K562 (cell line): Measurements from ENCODE around the gene POLE2. TPM values are rescaled to one million over a fixed set of nuclear protein-coding genes. Genes with fewer than 3 reads are reported as not detected.

Experiments used
- BDP1 ChIP-seq: IDR thresholded peaks from 3 replicates; pipeline ENCODE4 v1.6.1; 2011; ENCODE audit not compliant: insufficient read length, insufficient read depth
- BRD4 ChIP-seq: fragments of 200-600 bp; sonication (generic); IDR thresholded peaks from 2 replicates; pipeline ENCODE4 v1.6.1; 2017; ENCODE audit warnings: inconsistent platforms
- COPS2 ChIP-seq: fragments of 450-650 bp; conservative IDR thresholded peaks from 2 replicates; pipeline ENCODE4 v1.6.1; 2016; ENCODE audit warnings: mild to moderate bottlenecking, moderate library complexity
- E2F4 ChIP-seq: sonication (generic); formaldehyde crosslinking; IDR thresholded peaks from 2 replicates; pipeline ENCODE4 v1.8.0; 2022; ENCODE audit warnings: mild to moderate bottlenecking, low read depth, missing genetic modification reagents
- ELK1 ChIP-seq: sonication (generic); formaldehyde crosslinking; IDR thresholded peaks from 2 replicates; pipeline ENCODE4 v1.8.1; 2022; ENCODE audit warnings: missing genetic modification reagents
- FOXJ2 ChIP-seq: fragments of 200-800 bp; sonication (Bioruptor generic); IDR thresholded peaks from 2 replicates; pipeline ENCODE4 v1.6.1; 2016; ENCODE audit warnings: missing genetic modification characterization, missing compliant biosample characterization
- FOXJ3 ChIP-seq: sonication (generic); formaldehyde crosslinking; IDR thresholded peaks from 2 replicates; pipeline ENCODE4 v1.4.0; 2020; ENCODE audit warnings: mild to moderate bottlenecking, missing genetic modification reagents
- GATAD2A ChIP-seq: fragments of 450-650 bp; IDR thresholded peaks from 2 replicates; pipeline ENCODE4 v1.6.1; 2017
- KAT2B ChIP-seq: IDR thresholded peaks from one replicate; pipeline ENCODE4 v1.6.1; 2012; ENCODE audit warnings: low read depth, mild to moderate bottlenecking, control low read depth, inconsistent platforms, low read length, moderate library complexity
- KAT8 ChIP-seq: fragments of 450-650 bp; IDR thresholded peaks from 2 replicates; pipeline ENCODE4 v1.6.1; 2016; ENCODE audit warnings: low read depth, mild to moderate bottlenecking
- KLF10 ChIP-seq: fragments of 250-450 bp; sonication (Bioruptor Pico); IDR thresholded peaks from 2 replicates; pipeline ENCODE4 v1.6.1; 2021; ENCODE audit warnings: matching md5 sums
- MIER1 ChIP-seq: fragments of 450-650 bp; IDR thresholded peaks from 2 replicates; pipeline ENCODE4 v1.6.1; 2016; ENCODE audit warnings: antibody characterized with exemption, mild to moderate bottlenecking, low read depth
- MITF ChIP-seq: IDR thresholded peaks from 2 replicates; pipeline ENCODE4 v1.6.1; 2014; ENCODE audit warnings: antibody characterized with exemption
- POLR2H ChIP-seq: IDR thresholded peaks from 2 replicates; pipeline ENCODE4 v1.6.1; 2016; ENCODE audit warnings: missing genetic modification characterization, low read depth, mild to moderate bottlenecking, control low read depth, missing compliant biosample characterization, moderate library complexity
- SAFB2 ChIP-seq: fragments of 200-400 bp; formaldehyde crosslinking; IDR thresholded peaks from 2 replicates; pipeline ENCODE4 v1.6.1; 2018; ENCODE audit warnings: borderline replicate concordance, low read length, low read depth, moderate library complexity; ENCODE audit not compliant: severe bottlenecking
- SMAD1 ChIP-seq: fragments of 150-350 bp; IDR thresholded peaks from 2 replicates; pipeline ENCODE4 v1.6.1; 2014; ENCODE audit warnings: low read length, low read depth; ENCODE audit not compliant: partially characterized antibody
- SNIP1 ChIP-seq: fragments of 450-650 bp; IDR thresholded peaks from 2 replicates; pipeline ENCODE4 v1.7.1; 2017; ENCODE audit warnings: low read depth, mild to moderate bottlenecking
- SRSF1 ChIP-seq: fragments of 200-400 bp; formaldehyde crosslinking; IDR thresholded peaks from 2 replicates; pipeline ENCODE4 v1.6.1; 2017; ENCODE audit warnings: mild to moderate bottlenecking, low read depth, low read length, moderate library complexity
- TAF7 ChIP-seq: fragments of 450-650 bp; IDR thresholded peaks from 2 replicates; pipeline ENCODE4 v1.6.1; 2016; ENCODE audit warnings: missing genetic modification characterization, missing compliant biosample characterization
- U2AF1 ChIP-seq: fragments of 200-400 bp; formaldehyde crosslinking; optimal IDR thresholded peaks from 2 replicates; pipeline ENCODE3; 2017; ENCODE audit warnings: mild to moderate bottlenecking, low read depth, low read length, moderate library complexity
- ZFX ChIP-seq: sonication (generic); formaldehyde crosslinking; IDR thresholded peaks from 2 replicates; pipeline ENCODE4 v1.8.0; 2022; ENCODE audit warnings: mild to moderate bottlenecking, missing genetic modification reagents, moderate library complexity
- ZNF274 ChIP-seq: IDR thresholded peaks from 2 replicates; pipeline ENCODE4 v1.6.1; 2011; ENCODE audit warnings: low read depth, mild to moderate bottlenecking, low read length, moderate library complexity, borderline replicate concordance
- ZNF282 ChIP-seq: sonication (generic); formaldehyde crosslinking; IDR thresholded peaks from 2 replicates; pipeline ENCODE4 v1.8.1; 2023; ENCODE audit warnings: missing genetic modification reagents
- ZNF347 ChIP-seq: fragments of 450-650 bp; formaldehyde crosslinking; IDR thresholded peaks from 2 replicates; pipeline ENCODE4 v1.4.0; 2020; ENCODE audit warnings: low read depth, mild to moderate bottlenecking, moderate library complexity
- ZNF408 ChIP-seq: fragments of 250-450 bp; sonication (Bioruptor Pico); IDR thresholded peaks from 2 replicates; pipeline ENCODE4 v1.4.0; 2020; ENCODE audit warnings: low read depth, mild to moderate bottlenecking, moderate library complexity
- ZNF511 ChIP-seq: sonication (generic); formaldehyde crosslinking; IDR thresholded peaks from 2 replicates; pipeline ENCODE4 v1.8.0; 2022; ENCODE audit warnings: mild to moderate bottlenecking, missing genetic modification reagents
- ZNF76 ChIP-seq: fragments of 250-450 bp; sonication (Bioruptor Pico); IDR thresholded peaks from 2 replicates; pipeline ENCODE4 v1.4.0; 2020; ENCODE audit warnings: mild to moderate bottlenecking, moderate library complexity, borderline replicate concordance
- polyA plus RNA-seq, 8 experiments: library from polyadenylated mRNA; depleted of rRNA in 4 of 8; stranded (reverse) in 5 of 8; unstranded in 3 of 8; fragments of >200 nt; fragmentation: Nextera tagmentation in 2 of 8; fragmentation: Illumina TruSeq in 1 of 8; extraction: Ambion mirVana in 2 of 8; extraction: Trizol in 1 of 8; gene quantifications; 2 replicates each; pipeline versions ENCODE4 v1.2.1 to v1.2.3, GENCODE V29; 2011 to 2014; ENCODE audit warnings: inconsistent platforms in 1 of 8, missing spikeins in 1 of 8
- total RNA-seq, 7 experiments: library from RNA; depleted of rRNA in 6 of 7; stranded (reverse); fragments of >200 nt in 6 of 7; fragmentation: Illumina TruSeq in 2 of 7; extraction: Trizol in 2 of 7; gene quantifications; 2 replicates each; pipeline versions ENCODE4 v1.2.1 to v1.2.3, GENCODE V29; 2011 to 2021; ENCODE audit warnings: low replicate concordance in 1 of 7

Gene POLE2
- total and polyA plus RNA-seq, 9 of the 15 experiments (the other 6 are each of a cell fraction or from before 2014, with no cell fraction given): 30.7 to 78.4 (median 55.4) TPM

GRCh38 chr14:49598485-49599300 is 89.3 kb downstream of the POLE2 start, which contains the start of gene LRR1 (continued):
- TF ChIP-seq ZNF347 (CRISPR knock-in tag) (no peak), KAT8 (no peak), BRD4 (no peak), SMAD1 (no peak), KAT2B (no peak), ZFX (CRISPR knock-in tag) (peak; percentile 63; the same call in 1 of the 2 replicates), E2F4 (CRISPR knock-in tag) (peak; percentile 97), ZNF408 (no peak), FOXJ2 (tag) (peak; percentile 57; the same call in 1 of the 2 replicates), ZNF76 (CRISPR knock-in tag) (no peak), MITF (no peak), TAF7 (tag) (peak; percentile 84), ELK1 (CRISPR knock-in tag) (no peak), ZNF282 (CRISPR knock-in tag) (no peak), ZNF274 (no peak), ZNF511 (no peak; the same call in 1 of the 2 replicates), GATAD2A (no peak), POLR2H (tag) (peak; percentile 85), MIER1 (no peak), SNIP1 (no peak), U2AF1 (no peak), SAFB2 (no peak), COPS2 (no peak), SRSF1 (no peak), FOXJ3 (no peak), KLF10 (CRISPR knock-in tag) (no peak), BDP1 (no peak)
